Mesenteric fat pad (tissue), 1 donor: Measurements from ENCODE around the gene FLYWCH1. TPM values are rescaled to one million over a fixed set of nuclear protein-coding genes. Genes with fewer than 3 reads are reported as not detected.

Experiments
- DNase-seq: peaks from one replicate; pipeline ENCODE4 v3.0.0-alpha.2; 2020; ENCODE audit warnings: low spot score
- long read RNA-seq: library from polyadenylated mRNA; unstranded; transcript quantifications from one replicate; pipeline ENCODE4 v2.0.0, GENCODE V29; 2020
- total RNA-seq: library from RNA; stranded (reverse); fragmentation: NEBNext Ultra II Directional; extraction: Animal tissue kit (Norgen Biotek cat#: 25700); gene quantifications from one replicate; pipeline ENCODE4 v1.2.1, GENCODE V29; 2021
- donor health status: DM: yes; HTN: yes; CAD: no.

FLYWCH1 gene
- total RNA-seq: 32.0 TPM
- long read RNA-seq, full-length matches to known transcripts: 22 of 56 reads
- long read RNA-seq, partial matches to known transcripts: 29 of 56 reads
- long read RNA-seq, other reads (novel, unspliced or antisense): 5 of 56 reads

GRCh38 chr16:2911638-2912329 is at the start of gene FLYWCH1:
FLYWCH1 (plus strand) TSS chr16:2911931; CDS start chr16:2929686, 17,755 bp downstream.
- peak; percentile 99 for DNase-seq

GRCh38 chr16:2865651-2866050 is 46.1 kb upstream of the FLYWCH1 start:
- DNase-seq: no peak

- DNase-seq: no peak
Observed at GRCh38 chr16:2866431-2866830, 45.3 kb upstream of the FLYWCH1 start.

- DNase-seq: no peak
Observed at GRCh38 chr16:2867661-2867986, 44.1 kb upstream of the FLYWCH1 start.

- peak; percentile 98 for DNase-seq
Observed at GRCh38 chr16:2867987-2868789, 43.5 kb upstream of the FLYWCH1 start.

GRCh38 chr16:2871926-2872325 is 39.8 kb upstream of the FLYWCH1 start:
- DNase-seq: no peak

- no peak for DNase-seq
Observed at GRCh38 chr16:2874032-2874911, 37.5 kb upstream of the FLYWCH1 start.

GRCh38 chr16:2874912-2875362 is 36.8 kb upstream of the FLYWCH1 start:
- no peak for DNase-seq

- DNase-seq: no peak
Observed at GRCh38 chr16:2879854-2880508, 31.8 kb upstream of the FLYWCH1 start.

- DNase-seq: no peak
Observed at GRCh38 chr16:2881783-2882649, 29.7 kb upstream of the FLYWCH1 start.

GRCh38 chr16:2882650-2883457 is 28.9 kb upstream of the FLYWCH1 start, which contains the start of gene FLYWCH2:
FLYWCH2 (plus strand) TSS chr16:2883215; CDS start chr16:2896450, 13,235 bp downstream.
- peak; percentile 100 for DNase-seq

GRCh38 chr16:2883458-2883908 is 28.2 kb upstream of the FLYWCH1 start:
- no peak for DNase-seq

GRCh38 chr16:2884041-2884451 is 27.7 kb upstream of the FLYWCH1 start:
- DNase-seq: no peak

GRCh38 chr16:2894231-2894630 is 17.5 kb upstream of the FLYWCH1 start:
- DNase-seq: no peak

- no peak for DNase-seq
Observed at GRCh38 chr16:2895813-2896212, 15.9 kb upstream of the FLYWCH1 start.

GRCh38 chr16:2896480-2897010 is 15.2 kb upstream of the FLYWCH1 start:
- no peak for DNase-seq

GRCh38 chr16:2897110-2897509 is 14.6 kb upstream of the FLYWCH1 start:
- no peak for DNase-seq

GRCh38 chr16:2898831-2899563 is 12.7 kb upstream of the FLYWCH1 start:
- no peak for DNase-seq
